GM06990 (cell line): ENCODE results near the gene PPME1.

ENCODE experiments used
- DNase-seq: peaks from one replicate; pipeline ENCODE4 v3.0.0-alpha.2; 2011; ENCODE audit not compliant: insufficient read length; ENCODE audit errors: extremely low read depth
- H3K27me3 ChIP-seq: replicated peaks from 2 replicates; pipeline ENCODE4 v1.6.0; 2011; ENCODE audit warnings: low read length; ENCODE audit not compliant: control insufficient read depth, insufficient read depth
- H3K36me3 ChIP-seq: 2 replicates; pipeline ENCODE4 v1.5.1; 2011; ENCODE audit warnings: low read length; ENCODE audit not compliant: control insufficient read depth, insufficient read depth
- H3K4me3 ChIP-seq: replicated peaks from 2 replicates; pipeline ENCODE4 v1.5.1; 2011; ENCODE audit warnings: low read depth, mild to moderate bottlenecking, control low read depth, low read length
- TF ChIP-seq, protein P1 (sequence below): IDR thresholded peaks from 2 replicates; pipeline ENCODE4 v1.5.1; 2011; ENCODE audit warnings: low read length, control low read depth, mild to moderate bottlenecking, inconsistent platforms; ENCODE audit not compliant: insufficient read depth, poor library complexity, severe bottlenecking

The PPME1 gene

DNA sequence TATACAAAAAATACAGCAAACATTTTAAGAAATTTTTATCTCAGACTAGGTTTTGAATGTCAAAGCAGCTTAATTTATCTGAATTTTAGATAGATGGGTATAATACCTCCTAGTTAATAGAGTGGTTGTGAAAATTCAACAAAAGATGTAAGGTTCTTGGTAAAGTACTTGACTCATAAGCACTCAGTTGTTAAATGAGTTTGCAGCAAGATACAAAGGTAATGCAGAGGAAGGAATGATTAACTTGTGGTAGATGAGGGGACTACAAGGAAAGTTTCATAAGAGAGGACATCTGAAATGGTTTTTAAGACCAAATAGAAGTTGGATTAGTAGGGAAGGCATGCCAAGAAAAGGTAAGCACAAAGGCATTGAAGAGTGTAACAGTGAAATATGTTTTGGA is 37.4 kb downstream of the PPME1 start:
- H3K36me3 ChIP-seq = peaks cover 8% of the 10 kb centered on the region
- DNase-seq = no peak
- TF ChIP-seq, protein P1, sequence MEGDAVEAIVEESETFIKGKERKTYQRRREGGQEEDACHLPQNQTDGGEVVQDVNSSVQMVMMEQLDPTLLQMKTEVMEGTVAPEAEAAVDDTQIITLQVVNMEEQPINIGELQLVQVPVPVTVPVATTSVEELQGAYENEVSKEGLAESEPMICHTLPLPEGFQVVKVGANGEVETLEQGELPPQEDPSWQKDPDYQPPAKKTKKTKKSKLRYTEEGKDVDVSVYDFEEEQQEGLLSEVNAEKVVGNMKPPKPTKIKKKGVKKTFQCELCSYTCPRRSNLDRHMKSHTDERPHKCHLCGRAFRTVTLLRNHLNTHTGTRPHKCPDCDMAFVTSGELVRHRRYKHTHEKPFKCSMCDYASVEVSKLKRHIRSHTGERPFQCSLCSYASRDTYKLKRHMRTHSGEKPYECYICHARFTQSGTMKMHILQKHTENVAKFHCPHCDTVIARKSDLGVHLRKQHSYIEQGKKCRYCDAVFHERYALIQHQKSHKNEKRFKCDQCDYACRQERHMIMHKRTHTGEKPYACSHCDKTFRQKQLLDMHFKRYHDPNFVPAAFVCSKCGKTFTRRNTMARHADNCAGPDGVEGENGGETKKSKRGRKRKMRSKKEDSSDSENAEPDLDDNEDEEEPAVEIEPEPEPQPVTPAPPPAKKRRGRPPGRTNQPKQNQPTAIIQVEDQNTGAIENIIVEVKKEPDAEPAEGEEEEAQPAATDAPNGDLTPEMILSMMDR = no peak

DNA sequence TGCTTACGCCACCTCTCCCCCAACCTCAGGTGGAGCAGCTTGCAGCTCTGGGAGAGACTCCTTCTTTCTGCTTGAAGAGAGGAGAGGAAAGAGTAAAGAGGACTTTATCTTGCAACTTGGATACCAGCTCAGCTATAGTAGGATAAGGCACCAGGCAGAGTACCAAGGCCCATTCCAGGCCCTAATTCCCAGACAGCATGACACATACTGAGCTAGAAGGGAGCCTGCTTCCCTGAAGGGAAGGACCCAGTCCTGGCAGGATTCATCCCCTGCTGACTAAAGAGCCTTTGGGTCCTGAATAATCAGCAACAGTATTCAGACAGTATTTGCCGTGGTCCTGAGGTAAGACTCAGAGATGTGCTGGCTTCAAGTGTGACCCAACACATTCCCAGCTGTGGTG is 41.4 kb downstream of the PPME1 start:
- DNase-seq = no peak
- Histone ChIP-seq H3K27me3 (no peaks in the 10 kb centered on the region), H3K36me3 (peaks cover 8% of the 10 kb centered on the region), H3K4me3 (no peak overlapping the region)
- TF ChIP-seq, protein P1 = no peak

More for the DNA sequence above, 37.4 kb downstream of the PPME1 start:
- H3K4me3 ChIP-seq = no peak overlapping the region
- no peaks in the 10 kb centered on the region for H3K27me3 ChIP-seq

DNA sequence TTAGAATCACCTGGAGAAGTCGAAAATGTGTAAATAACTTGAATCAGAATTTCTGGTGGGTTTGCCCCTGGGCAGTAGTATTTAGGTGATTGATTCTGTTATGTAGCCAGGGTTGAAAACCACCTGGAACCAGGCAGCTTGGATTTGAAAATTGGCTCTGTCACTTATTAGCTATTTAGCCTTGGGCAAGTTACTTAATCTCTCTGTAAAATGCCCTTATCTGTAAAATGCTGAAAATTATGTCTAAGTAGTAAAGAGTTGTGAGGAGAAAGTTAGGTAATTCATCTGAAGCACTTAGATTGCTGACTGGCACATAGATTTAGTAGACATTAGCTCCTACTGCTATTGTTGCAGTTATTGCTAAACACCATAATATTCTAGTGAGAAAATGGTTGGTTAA is 49.3 kb downstream of the PPME1 start:
- TF ChIP-seq, protein P1 = no peak
- no peaks in the 10 kb centered on the region for H3K27me3 ChIP-seq
- DNase-seq = no peak
- no peaks in the 10 kb centered on the region for H3K36me3 ChIP-seq
- H3K4me3 ChIP-seq = no peak overlapping the region

DNA sequence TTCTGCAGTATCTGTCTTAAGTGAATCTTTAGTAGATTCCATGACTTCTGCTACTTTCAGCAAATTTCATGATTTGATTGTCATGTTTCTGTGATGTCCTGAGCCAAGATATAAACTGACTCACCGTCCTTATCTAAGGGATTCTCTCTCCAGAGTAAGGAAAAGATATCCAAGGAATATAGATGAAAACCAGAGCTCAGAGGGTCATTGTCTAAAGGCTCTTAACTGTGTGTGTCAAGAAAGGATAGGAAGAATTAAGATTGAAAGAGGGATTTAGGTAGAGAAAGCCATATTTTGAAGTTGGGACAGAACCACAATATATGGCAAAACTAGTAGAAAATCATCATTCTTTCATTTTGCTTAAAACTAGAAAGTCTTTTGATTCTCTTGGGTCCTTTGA is 50.7 kb downstream of the PPME1 start:
- H3K4me3 ChIP-seq = no peak overlapping the region

DNA sequence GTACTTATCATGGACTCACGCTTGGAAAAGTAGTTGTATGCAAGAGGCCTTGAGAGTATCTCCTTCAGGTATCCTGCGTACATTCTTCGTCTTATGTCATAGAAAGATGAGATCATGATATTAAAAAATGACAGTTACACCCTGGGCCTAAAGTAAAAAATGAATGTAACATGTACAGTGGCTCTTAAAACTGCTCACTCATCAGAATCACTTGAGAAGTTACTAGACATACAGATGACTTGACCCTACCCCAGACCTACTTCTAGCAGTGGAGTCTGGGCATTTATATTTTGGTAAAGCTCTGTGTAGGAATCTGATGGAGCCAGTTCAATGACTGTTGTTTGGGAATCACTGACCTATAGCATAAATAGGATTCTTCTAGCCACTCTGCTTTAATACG is 54.5 kb downstream of the PPME1 start:
- Histone ChIP-seq H3K36me3 (0 out of 2 replicates have a peak, but pooled peaks cover 1% of the 10 kb centered on the region), H3K27me3 (no peaks in the 10 kb centered on the region), H3K4me3 (no peak overlapping the region)
- DNase-seq = no peak
- TF ChIP-seq, protein P1 = no peak

More for the DNA sequence above, 50.7 kb downstream of the PPME1 start:
- DNase-seq = no peak
- Histone ChIP-seq H3K36me3 (no peaks in the 10 kb centered on the region), H3K27me3 (no peaks in the 10 kb centered on the region)
- TF ChIP-seq, protein P1 = no peak

DNA sequence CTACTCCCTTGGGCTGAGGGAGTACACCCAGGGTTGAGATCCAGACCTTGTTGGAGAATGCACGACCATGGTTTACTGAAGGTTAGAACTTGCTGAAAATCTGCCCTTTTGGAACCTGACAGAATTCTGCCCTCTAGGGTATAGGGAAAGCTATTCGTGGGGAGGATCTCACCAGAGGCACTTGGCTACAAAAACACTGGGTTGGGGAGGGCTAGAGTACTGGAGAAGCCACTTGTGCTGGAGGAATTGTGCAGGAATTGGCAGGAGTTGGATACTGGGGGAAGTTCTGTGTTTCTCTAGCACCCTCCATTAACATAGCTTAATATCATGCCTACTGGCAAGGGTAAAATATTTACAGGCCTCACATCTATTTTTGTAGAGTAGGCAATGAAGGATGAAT is 55.8 kb downstream of the PPME1 start:
- no peak for DNase-seq
- TF ChIP-seq, protein P1 = no peak
- Histone ChIP-seq H3K27me3 (no peaks in the 10 kb centered on the region), H3K36me3 (peaks cover 4% of the 10 kb centered on the region), H3K4me3 (no peak overlapping the region)
